K562 (cell line): Measurements from ENCODE around the gene AGRN. TPM values are rescaled to one million over a fixed set of nuclear protein-coding genes. Genes with fewer than 3 reads are reported as not detected.

Experiments used
- ARID4B ChIP-seq: sonication (generic); formaldehyde crosslinking; IDR thresholded peaks from 2 replicates; pipeline ENCODE4 v1.8.0; 2022; ENCODE audit warnings: mild to moderate bottlenecking, missing genetic modification reagents
- CREBBP ChIP-seq: IDR thresholded peaks from one replicate; pipeline ENCODE4 v1.6.1; 2012; ENCODE audit warnings: low read depth, mild to moderate bottlenecking, control low read depth, inconsistent platforms, low read length
- E2F1 ChIP-seq: sonication (generic); formaldehyde crosslinking; IDR thresholded peaks from 2 replicates; pipeline ENCODE4 v1.8.1; 2023; ENCODE audit warnings: mild to moderate bottlenecking, missing genetic modification reagents, moderate library complexity
- FOXP1 ChIP-seq: sonication (generic); formaldehyde crosslinking; IDR thresholded peaks from 2 replicates; pipeline ENCODE4 v1.8.0; 2022; ENCODE audit warnings: mild to moderate bottlenecking, missing genetic modification reagents
- GABPB1 ChIP-seq: sonication (generic); formaldehyde crosslinking; IDR thresholded peaks from 2 replicates; pipeline ENCODE4 v1.8.0; 2022; ENCODE audit warnings: mild to moderate bottlenecking, missing genetic modification reagents
- HNRNPK ChIP-seq: fragments of 200-400 bp; formaldehyde crosslinking; IDR thresholded peaks from one replicate; pipeline ENCODE4 v1.6.1; 2018; ENCODE audit warnings: mild to moderate bottlenecking, low read depth, low read length; ENCODE audit not compliant: poor library complexity, severe bottlenecking
- JUNB ChIP-seq: fragments of 450-650 bp; formaldehyde crosslinking; conservative IDR thresholded peaks from 2 replicates; pipeline ENCODE4 v1.4.0; 2020; ENCODE audit warnings: mild to moderate bottlenecking
- MTA1 ChIP-seq: fragments of 450-650 bp; IDR thresholded peaks from 2 replicates; pipeline ENCODE4 v1.6.1; 2017; ENCODE audit warnings: borderline replicate concordance
- NR2C1 ChIP-seq, 2 experiments: fragments of 450-650 bp; IDR thresholded peaks; 2 replicates each; pipeline ENCODE4 v1.6.1; 2017; ENCODE audit warnings: mild to moderate bottlenecking in 2 of 2, antibody characterized with exemption in 1 of 2, inconsistent platforms in 1 of 2, missing compliant biosample characterization in 1 of 2, missing genetic modification characterization in 1 of 2
- PHF8 ChIP-seq: fragments of 200-600 bp; sonication (generic); IDR thresholded peaks from 2 replicates; pipeline ENCODE4 v1.6.1; 2012; ENCODE audit warnings: mixed run types, mild to moderate bottlenecking, inconsistent platforms, low read length, moderate library complexity, borderline replicate concordance
- PRDM10 ChIP-seq: fragments of 450-650 bp; IDR thresholded peaks from 2 replicates; pipeline ENCODE4 v1.6.1; 2018; ENCODE audit not compliant: partially characterized antibody
- STAT5B ChIP-seq: fragments of 250-450 bp; sonication (Bioruptor Pico); IDR thresholded peaks from 2 replicates; pipeline ENCODE4 v1.8.0; 2021; ENCODE audit warnings: mild to moderate bottlenecking, inconsistent platforms
- ZFP36 ChIP-seq: fragments of 150-350 bp; IDR thresholded peaks from 2 replicates; pipeline ENCODE4 v1.6.1; 2018; ENCODE audit warnings: low read length, low read depth; ENCODE audit not compliant: partially characterized antibody
- ZNF197 ChIP-seq: fragments of 200-800 bp; sonication (Bioruptor generic); IDR thresholded peaks from 2 replicates; pipeline ENCODE4 v1.6.1; 2016; ENCODE audit warnings: low read depth, missing genetic modification characterization, missing compliant biosample characterization
- ZNF384 ChIP-seq: IDR thresholded peaks from 2 replicates; pipeline ENCODE4 v1.6.1; 2012; ENCODE audit warnings: low read depth, low read length, improper control_type of control experiment
- ZNF444 ChIP-seq: fragments of 250-450 bp; sonication (Bioruptor Pico); IDR thresholded peaks from 2 replicates; pipeline ENCODE4 v1.4.0; 2020; ENCODE audit warnings: mild to moderate bottlenecking, moderate library complexity
- ZNF589 ChIP-seq: fragments of 200-800 bp; sonication (Bioruptor generic); IDR thresholded peaks from 2 replicates; pipeline ENCODE4 v1.6.1; 2016; ENCODE audit warnings: low read depth, missing genetic modification characterization, missing compliant biosample characterization
- ZNF76 ChIP-seq: fragments of 250-450 bp; sonication (Bioruptor Pico); IDR thresholded peaks from 2 replicates; pipeline ENCODE4 v1.4.0; 2020; ENCODE audit warnings: mild to moderate bottlenecking, moderate library complexity, borderline replicate concordance
- polyA plus RNA-seq, 8 experiments: library from polyadenylated mRNA; depleted of rRNA in 4 of 8; stranded (reverse) in 5 of 8; unstranded in 3 of 8; fragments of >200 nt; fragmentation: Nextera tagmentation in 2 of 8; fragmentation: Illumina TruSeq in 1 of 8; extraction: Ambion mirVana in 2 of 8; extraction: Trizol in 1 of 8; gene quantifications; 2 replicates each; pipeline versions ENCODE4 v1.2.1 to v1.2.3, GENCODE V29; 2011 to 2014; ENCODE audit warnings: inconsistent platforms in 1 of 8, missing spikeins in 1 of 8
- total RNA-seq, 7 experiments: library from RNA; depleted of rRNA in 6 of 7; stranded (reverse); fragments of >200 nt in 6 of 7; fragmentation: Illumina TruSeq in 2 of 7; extraction: Trizol in 2 of 7; gene quantifications; 2 replicates each; pipeline versions ENCODE4 v1.2.1 to v1.2.3, GENCODE V29; 2011 to 2021; ENCODE audit warnings: low replicate concordance in 1 of 7

Gene AGRN
- total and polyA plus RNA-seq, 9 of the 15 experiments (the other 6 are each of a cell fraction or from before 2014, with no cell fraction given) = 0.04 to 111 (median 18.1) TPM

- TF ChIP-seq ZNF589 (CRISPR knock-in tag) (no peak), E2F1 (CRISPR knock-in tag) (no peak; the same call in 1 of the 2 replicates), NR2C1 (IDR thresholded peaks at IDR 0.05) (no peak), NR2C1 (tag; IDR thresholded peaks at IDR 0.05) (no peak), CREBBP (no peak), PHF8 (no peak), ZNF76 (CRISPR knock-in tag) (no peak), PRDM10 (peak; percentile 34), HNRNPK (no peak), MTA1 (no peak), ARID4B (CRISPR knock-in tag) (no peak), ZNF444 (CRISPR knock-in tag) (no peak), FOXP1 (CRISPR knock-in tag) (no peak), STAT5B (CRISPR knock-in tag) (no peak), ZFP36 (no peak), ZNF384 (no peak), ZNF197 (CRISPR knock-in tag) (no peak), JUNB (CRISPR knock-in tag) (no peak), GABPB1 (peak; percentile 74)
Observed at GRCh38 chr1:1033009-1033587, 13.2 kb downstream of the AGRN start (continued).
